Astrocyte of the hippocampus (primary cell): ENCODE results near the gene ODAD4.
A peak's percentile ranks its signal among the peaks of the same experiment; 100 is the strongest.

Experiments
- DNase-seq: peaks from one replicate; pipeline ENCODE4 v3.0.0; 2011; ENCODE audit warnings: low read depth, low spot score

Gene ODAD4

GRCh38 chr17:41930009-41930832 is at the start of gene ODAD4:
ODAD4 (plus strand) TSS chr17:41930617; CDS start chr17:41930724, 107 bp downstream.
- DNase-seq, result peak; percentile 98

- DNase-seq, result no peak
These were observed 47.7 kb upstream of the ODAD4 start for GRCh38 chr17:41882756-41883155.

- peak; percentile 56 for DNase-seq
These were observed 44.7 kb upstream of the ODAD4 start for GRCh38 chr17:41885733-41886132.

DNA sequence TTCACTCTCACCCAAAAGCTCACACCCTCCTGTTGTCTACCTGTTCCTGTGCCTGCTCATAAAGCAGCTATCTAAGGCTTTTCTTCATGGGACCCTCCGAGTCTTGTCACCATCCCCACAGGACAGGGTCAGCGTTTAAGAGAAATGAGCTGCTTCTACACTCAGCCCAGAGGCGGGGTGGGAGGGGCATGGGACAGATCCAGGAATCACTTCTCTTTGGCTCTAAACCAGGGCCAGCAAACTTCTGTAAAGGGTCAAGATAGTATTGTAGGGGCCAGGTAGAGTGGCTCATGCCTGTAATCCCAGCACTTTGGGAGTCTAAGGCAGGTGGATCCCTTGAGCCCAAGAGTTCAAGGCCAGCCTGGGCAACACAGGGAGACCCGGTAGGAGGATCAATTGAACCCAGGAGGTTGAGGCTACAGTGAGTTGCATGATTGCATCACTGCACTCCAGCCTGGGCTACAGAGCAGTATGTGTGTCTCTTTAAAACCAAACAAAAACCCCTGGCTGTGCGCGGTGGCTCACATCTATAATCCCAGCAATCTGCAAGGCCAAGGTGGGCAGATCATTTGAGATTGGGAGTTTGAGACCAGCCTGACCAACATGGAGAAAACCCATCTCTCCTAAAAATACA is 42.0 kb upstream of the ODAD4 start:
- no peak for DNase-seq

DNA sequence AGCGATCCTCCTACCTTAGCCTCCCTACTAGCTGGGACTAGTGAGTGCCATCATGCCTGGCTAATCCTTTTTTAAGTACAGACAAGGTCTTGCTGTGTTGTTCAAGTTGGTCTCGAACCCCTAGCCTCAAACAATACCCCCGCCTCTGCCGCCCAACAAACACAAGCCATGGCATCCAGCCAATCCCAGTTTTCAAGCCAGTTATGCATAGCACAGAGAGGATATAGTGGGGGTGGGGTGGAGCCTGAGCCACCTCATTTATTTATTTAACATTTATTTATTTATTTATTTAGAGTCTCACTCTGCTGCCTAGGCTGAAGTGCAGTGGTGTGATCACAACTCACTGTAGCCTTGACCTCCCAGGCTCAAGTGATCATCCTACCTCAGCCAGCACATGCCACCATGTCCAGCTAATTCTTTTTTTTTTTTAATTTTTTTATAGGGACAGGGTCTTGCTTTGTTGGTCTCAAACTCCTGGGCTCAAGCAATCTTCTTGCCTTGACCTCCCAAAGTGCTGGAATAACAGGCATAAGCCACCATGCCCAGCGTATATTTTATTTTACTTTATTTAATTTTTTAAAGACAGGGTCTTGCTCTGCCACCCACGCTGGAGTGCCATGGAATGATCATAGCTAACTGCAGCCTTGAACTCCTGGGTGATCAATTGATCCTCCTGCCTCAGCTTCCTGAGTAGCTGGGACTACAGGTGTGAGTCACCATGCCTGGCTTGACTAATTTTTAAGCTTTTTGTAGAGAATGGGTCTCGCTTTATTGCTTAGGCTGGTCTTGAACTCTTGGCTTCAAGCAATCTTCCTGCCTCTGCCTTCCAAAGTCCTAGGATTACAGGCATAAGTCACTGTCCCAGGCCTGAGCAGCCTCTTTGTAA is 39.0 kb upstream of the ODAD4 start:
- no peak for DNase-seq

DNA sequence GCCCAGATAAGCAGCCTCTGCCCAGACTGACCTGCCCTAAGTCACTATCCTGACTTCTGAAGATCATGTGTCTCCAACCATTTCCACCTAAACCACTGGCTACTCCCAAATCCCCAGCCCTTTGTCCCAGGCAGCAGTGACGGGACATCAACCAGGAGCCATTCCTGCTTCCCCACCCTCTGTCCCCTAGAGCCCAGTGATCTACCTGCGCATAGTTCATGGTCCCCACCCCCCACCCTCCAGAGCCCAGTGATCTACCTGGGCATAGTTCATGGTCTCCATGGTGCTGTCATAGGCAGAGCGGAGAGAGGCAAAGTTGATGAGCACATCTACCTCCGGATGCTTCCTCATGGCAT is 38.4 kb upstream of the ODAD4 start:
- DNase-seq, result no peak

DNA sequence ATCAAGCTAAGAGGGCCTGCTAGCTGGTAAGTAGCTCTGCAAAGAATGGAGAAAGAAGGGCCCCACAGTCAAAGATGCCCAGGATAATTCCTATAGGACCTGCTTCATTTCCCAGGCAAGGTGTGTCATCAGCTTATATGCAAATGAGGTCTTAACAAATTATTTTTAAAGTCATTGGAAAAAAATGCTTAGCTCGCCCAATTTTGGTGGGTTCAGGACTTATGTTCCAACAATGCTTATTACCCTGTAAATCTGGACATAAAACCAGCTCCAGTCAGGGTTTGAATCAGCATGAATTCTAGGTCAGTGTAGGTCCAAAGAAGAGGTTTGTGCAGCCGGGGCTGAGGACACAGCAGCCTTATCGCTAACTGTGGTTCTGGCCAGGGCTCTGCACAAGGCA is 37.0 kb upstream of the ODAD4 start:
- DNase-seq, result no peak

GRCh38 chr17:41894791-41895331 is 35.6 kb upstream of the ODAD4 start:
- DNase-seq, result peak; percentile 69

GRCh38 chr17:41895617-41896016 is 34.8 kb upstream of the ODAD4 start:
- DNase-seq, result peak; percentile 79

DNA sequence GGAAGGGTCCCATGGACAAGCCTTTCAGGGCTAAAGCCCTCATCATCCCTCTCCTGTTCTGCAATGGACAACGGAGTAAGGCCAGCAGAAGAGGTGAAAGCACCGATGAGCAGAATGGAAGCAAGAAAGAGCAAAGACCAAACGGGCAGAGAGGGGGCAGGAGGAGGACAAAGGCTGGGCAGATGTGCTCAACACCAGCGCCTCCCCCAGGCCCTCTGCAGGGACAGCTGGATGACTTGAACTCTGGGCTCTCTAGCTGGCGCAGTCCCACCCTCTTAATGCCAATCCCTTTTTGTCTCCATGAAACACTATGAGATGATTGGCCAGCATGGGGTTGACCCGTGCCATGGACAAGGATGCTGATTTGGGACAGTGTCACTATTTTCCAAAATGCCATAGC is 33.7 kb upstream of the ODAD4 start:
- DNase-seq, result no peak

DNA sequence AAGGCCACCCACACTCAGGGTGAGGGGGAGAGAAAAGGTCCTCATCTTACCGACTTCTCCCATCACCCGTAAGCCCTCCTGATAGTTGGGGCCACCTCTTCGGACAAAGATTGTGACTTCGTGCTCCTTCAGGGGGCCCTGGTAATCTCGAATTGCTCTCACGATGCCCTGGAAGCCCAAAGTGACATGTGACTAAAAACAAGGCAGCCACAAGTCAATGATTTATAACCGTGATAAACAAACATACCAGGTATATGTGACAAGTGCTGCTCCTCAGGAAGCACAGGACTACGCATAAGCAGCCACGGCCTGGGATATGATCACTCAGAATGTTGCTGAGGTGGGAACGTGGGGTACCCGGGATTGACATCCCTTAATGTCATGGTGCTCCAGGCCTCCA is 28.8 kb upstream of the ODAD4 start:
- no peak for DNase-seq

GRCh38 chr17:41904242-41904841 is 26.1 kb upstream of the ODAD4 start:
- no peak for DNase-seq

DNA sequence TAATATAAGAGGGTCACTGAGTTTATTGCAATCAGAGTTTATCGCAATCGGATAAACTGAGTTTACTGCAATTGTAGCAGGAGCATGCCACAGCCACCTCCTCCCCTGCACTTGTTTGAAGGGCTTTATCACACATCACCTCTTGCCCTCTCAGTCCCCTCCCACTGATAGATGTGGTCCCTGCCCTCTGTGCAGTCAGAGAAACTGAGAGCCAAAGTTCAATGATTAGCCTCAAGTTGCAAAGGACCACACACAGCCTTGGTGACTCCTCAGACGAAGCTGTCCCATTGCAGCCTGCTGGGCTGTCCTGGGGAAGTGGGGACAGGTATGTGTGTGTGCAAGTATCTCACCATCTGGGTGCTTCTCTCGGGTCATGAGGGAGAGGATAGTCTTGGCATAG is 25.2 kb upstream of the ODAD4 start:
- DNase-seq, result no peak

- DNase-seq, result no peak
These were observed 23.8 kb upstream of the ODAD4 start for GRCh38 chr17:41906465-41907184.

GRCh38 chr17:41907185-41907556 is 23.2 kb upstream of the ODAD4 start:
- DNase-seq, result peak; percentile 92

- DNase-seq, result peak; percentile 13
These were observed 22.5 kb upstream of the ODAD4 start for GRCh38 chr17:41907633-41908539.

- no peak for DNase-seq
These were observed 21.3 kb upstream of the ODAD4 start for GRCh38 chr17:41909088-41909487.

- DNase-seq, result peak; percentile 97
These were observed 19.6 kb upstream of the ODAD4 start for GRCh38 chr17:41910701-41911391.

- no peak for DNase-seq
These were observed 17.5 kb upstream of the ODAD4 start for GRCh38 chr17:41912925-41913324.
